GM21528 (cell line): ENCODE results near the gene MED6.

Experiments
- ATAC-seq: cut with Tn5 transposase; IDR thresholded peaks from one replicate; pipeline ENCODE4 v1.9.1; 2021; ENCODE audit warnings: mild to moderate bottlenecking, moderate library complexity; ENCODE audit not compliant: unreplicated experiment, low FRiP score

MED6 gene

GRCh38 chr14:70600382-70601157 lies at the start of gene MED6:
Gene MED6 (minus strand): TSS chr14:70600655. CDS start chr14:70600637, 18 bp downstream.
- ATAC-seq, result peak; percentile 76

GRCh38 chr14:70649803-70650202 lies 49.3 kb upstream of the MED6 start:
- ATAC-seq, result no peak

GRCh38 chr14:70648346-70648745 lies 47.9 kb upstream of the MED6 start:
- no peak for ATAC-seq

- ATAC-seq, result no peak
Observed at GRCh38 chr14:70646705-70647104, 46.2 kb upstream of the MED6 start.

GRCh38 chr14:70645892-70646291 lies 45.4 kb upstream of the MED6 start:
- no peak for ATAC-seq

- no peak for ATAC-seq
Observed at GRCh38 chr14:70643967-70644366, 43.5 kb upstream of the MED6 start.

GRCh38 chr14:70642303-70643235 lies 42.1 kb upstream of the MED6 start:
- ATAC-seq, result peak; percentile 36

GRCh38 chr14:70641548-70642302 lies 41.3 kb upstream of the MED6 start, which contains the start of gene TTC9:
Gene TTC9 (plus strand): TSS chr14:70641916. CDS start chr14:70642130, 214 bp downstream.
- ATAC-seq, result peak; percentile 31

GRCh38 chr14:70640938-70641547 lies 40.6 kb upstream of the MED6 start:
- peak; percentile 51 for ATAC-seq

GRCh38 chr14:70638416-70638815 lies 38.0 kb upstream of the MED6 start:
- no peak for ATAC-seq

- ATAC-seq, result no peak
Observed at GRCh38 chr14:70635971-70636595, 35.6 kb upstream of the MED6 start.

- no peak for ATAC-seq
Observed at GRCh38 chr14:70631948-70632347, 31.5 kb upstream of the MED6 start.

GRCh38 chr14:70624972-70625371 lies 24.5 kb upstream of the MED6 start:
- ATAC-seq, result no peak

GRCh38 chr14:70622111-70622712 lies 21.8 kb upstream of the MED6 start:
- no peak for ATAC-seq

- ATAC-seq, result no peak
Observed at GRCh38 chr14:70619708-70620107, 19.3 kb upstream of the MED6 start.

GRCh38 chr14:70618314-70618713 lies 17.9 kb upstream of the MED6 start:
- no peak for ATAC-seq

- ATAC-seq, result no peak
Observed at GRCh38 chr14:70616646-70617045, 16.2 kb upstream of the MED6 start.

GRCh38 chr14:70611216-70611615 lies 10.8 kb upstream of the MED6 start:
- no peak for ATAC-seq

- ATAC-seq, result peak; percentile 45
Observed at GRCh38 chr14:70602254-70602653, 1.8 kb upstream of the MED6 start.
